NCI-H524 (cell line): ENCODE results near the gene ISCA2.

Source experiments
- DNase-seq, 2 experiments: peaks; one replicate each; lab custom pipeline; 2025; lab: John Stamatoyannopoulos, UW

The ISCA2 gene

GRCh38 chr14:74508844-74509428 lies 15.4 kb downstream of the ISCA2 start:
- no peak for DNase-seq

GRCh38 chr14:74509587-74510222 lies 16.1 kb downstream of the ISCA2 start:
- no peak for DNase-seq

- DNase-seq = no peak
Measured at GRCh38 chr14:74510223-74510931, 16.8 kb downstream of the ISCA2 start.

GRCh38 chr14:74510959-74511409 lies 17.4 kb downstream of the ISCA2 start:
- DNase-seq = no peak

GRCh38 chr14:74511966-74512830 lies 18.6 kb downstream of the ISCA2 start:
- no peak for DNase-seq

GRCh38 chr14:74514471-74514941 lies 20.9 kb downstream of the ISCA2 start:
- DNase-seq = peak in 1 of 2 experiments; percentile 48

- no peak for DNase-seq
Measured at GRCh38 chr14:74515891-74516412, 22.4 kb downstream of the ISCA2 start.

GRCh38 chr14:74516451-74517160 lies 23.0 kb downstream of the ISCA2 start:
- DNase-seq = no peak

GRCh38 chr14:74517731-74518130 lies 24.2 kb downstream of the ISCA2 start:
- DNase-seq = no peak

- no peak for DNase-seq
Measured at GRCh38 chr14:74518221-74518620, 24.7 kb downstream of the ISCA2 start.

GRCh38 chr14:74519316-74520074 lies 25.9 kb downstream of the ISCA2 start:
- DNase-seq = peak in 1 of 2 experiments; percentile 35

GRCh38 chr14:74521756-74522155 lies 28.2 kb downstream of the ISCA2 start:
- no peak for DNase-seq

- DNase-seq = no peak
Measured at GRCh38 chr14:74522740-74523139, 29.2 kb downstream of the ISCA2 start.

GRCh38 chr14:74524076-74524811 lies 30.7 kb downstream of the ISCA2 start:
- no peak for DNase-seq

GRCh38 chr14:74524812-74525135 lies 31.2 kb downstream of the ISCA2 start:
- DNase-seq = no peak

- DNase-seq = no peak
Measured at GRCh38 chr14:74525361-74525851, 31.8 kb downstream of the ISCA2 start.

- DNase-seq = no peak
Measured at GRCh38 chr14:74526854-74527585, 33.5 kb downstream of the ISCA2 start.

GRCh38 chr14:74527736-74528280 lies 34.2 kb downstream of the ISCA2 start:
- no peak for DNase-seq

- no peak for DNase-seq
Measured at GRCh38 chr14:74528406-74528805, 34.8 kb downstream of the ISCA2 start.
